SU-DHL-6 (cell line): ENCODE results near the gene TEK.

ENCODE experiments used
- H2AFZ ChIP-seq: fragments of 200-600 bp; sonication (generic); 2 replicates; pipeline ENCODE4 v1.6.1; 2014; ENCODE audit warnings: low read depth, mild to moderate bottlenecking, moderate library complexity, mixed read lengths, antibody characterized with exemption, low read length; ENCODE audit not compliant: severe bottlenecking
- H3F3A ChIP-seq: fragments of 200-600 bp; shearing (Covaris generic); 2 replicates; pipeline ENCODE4 v1.6.0; 2016; ENCODE audit warnings: antibody characterized with exemption, mild to moderate bottlenecking; ENCODE audit not compliant: insufficient read depth
- H3K27ac ChIP-seq: fragments of 200-600 bp; sonication (generic); 2 replicates; pipeline ENCODE4 v1.5.1; 2016; ENCODE audit warnings: low read depth, mild to moderate bottlenecking, low read length, moderate library complexity, mixed read lengths
- H3K27me3 ChIP-seq: fragments of 200-600 bp; sonication (generic), shearing (Covaris generic); 2 replicates; pipeline ENCODE4 v1.6.0; 2014; ENCODE audit warnings: mild to moderate bottlenecking, low read length
- H3K36me3 ChIP-seq: fragments of 200-600 bp; sonication (generic); 2 replicates; pipeline ENCODE4 v1.6.1; 2014; ENCODE audit warnings: mild to moderate bottlenecking, low read length, mixed read lengths
- H3K4me2 ChIP-seq: fragments of 300-600, 200-600 bp; shearing (Covaris generic), sonication (generic); 2 replicates; pipeline ENCODE4 v1.6.0; 2014; ENCODE audit warnings: low read length, low read depth, mild to moderate bottlenecking; ENCODE audit not compliant: poor library complexity, severe bottlenecking
- H3K4me3 ChIP-seq: fragments of 200-600 bp; sonication (generic); 2 replicates; pipeline ENCODE4 v1.5.1; 2014; ENCODE audit warnings: antibody characterized with exemption, low read length, mild to moderate bottlenecking, mixed read lengths; ENCODE audit not compliant: insufficient read depth, poor library complexity, severe bottlenecking
- H3K79me2 ChIP-seq: fragments of 200-600 bp; sonication (generic); 2 replicates; pipeline ENCODE4 v1.6.1; 2014; ENCODE audit warnings: mild to moderate bottlenecking, low read length, moderate library complexity; ENCODE audit not compliant: insufficient read depth
- H3K9ac ChIP-seq: fragments of 200-600 bp; sonication (generic); 2 replicates; pipeline ENCODE4 v1.7.0; 2014; ENCODE audit warnings: mild to moderate bottlenecking, low read length
- H3K9me2 ChIP-seq: fragments of 200-600 bp; sonication (generic); replicated peaks from 2 replicates; pipeline ENCODE4 v1.6.1; 2014; ENCODE audit warnings: low read length; ENCODE audit not compliant: insufficient read depth
- H3K9me3 ChIP-seq: fragments of 200-600 bp; sonication (generic); 2 replicates; pipeline ENCODE4 v1.6.1; 2014; ENCODE audit warnings: low read length, mixed read lengths; ENCODE audit not compliant: insufficient read depth
- H4K20me1 ChIP-seq: fragments of 200-600 bp; sonication (generic); 2 replicates; pipeline ENCODE4 v1.6.1; 2014; ENCODE audit warnings: low read depth, mild to moderate bottlenecking, antibody characterized with exemption, low read length, moderate library complexity, mixed read lengths
- EZH2phosphoT487 ChIP-seq: fragments of 200-600 bp; sonication (generic), shearing (Covaris generic); conservative IDR thresholded peaks from 2 replicates; pipeline ENCODE4 v1.6.1; 2018; ENCODE audit warnings: mild to moderate bottlenecking, antibody characterized with exemption, low read length, moderate library complexity, mixed read lengths
- TF ChIP-seq, protein P1 (sequence below): fragments of 200-600 bp; sonication (generic); IDR thresholded peaks from one replicate; pipeline ENCODE4 v1.5.1; 2017; ENCODE audit warnings: antibody characterized with exemption, mild to moderate bottlenecking, low read length, moderate library complexity; ENCODE audit not compliant: insufficient read depth, poor library complexity, severe bottlenecking

TEK gene

DNA sequence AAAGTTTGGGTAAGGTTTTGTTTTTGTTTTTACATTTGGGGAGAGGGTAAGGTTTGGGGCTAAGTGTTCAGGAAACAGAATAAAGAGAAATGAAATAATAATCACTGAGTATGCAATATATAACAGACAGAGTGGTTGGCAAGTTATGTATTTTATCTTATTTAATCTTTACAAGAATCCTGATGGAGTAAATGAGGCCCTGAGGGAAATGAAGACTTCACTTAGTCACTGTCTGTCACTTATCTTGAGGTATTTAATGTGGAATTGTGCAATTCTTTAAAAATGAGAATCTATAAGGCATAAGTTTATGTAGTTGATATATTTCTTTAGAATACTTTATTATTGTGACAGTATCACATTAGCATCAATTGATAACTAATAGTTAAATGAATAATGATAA, 48.1 kb downstream of the TEK start:
- Histone ChIP-seq H3K9ac (no peak overlapping the region), H4K20me1 (no peaks in the 10 kb centered on the region), H3K27ac (no peak overlapping the region), H3K36me3 (no peaks in the 10 kb centered on the region), H3K4me3 (no peak overlapping the region), H3K27me3 (no peaks in the 10 kb centered on the region), H3K79me2 (no peaks in the 10 kb centered on the region), H3F3A (no peaks in the 10 kb centered on the region), H3K9me3 (no peaks in the 10 kb centered on the region), H2AFZ (no peak overlapping the region), H3K9me2 (no peaks in the 10 kb centered on the region), H3K4me2 (no peak overlapping the region)
- TF ChIP-seq EZH2phosphoT487: no peak
- TF ChIP-seq, protein P1, sequence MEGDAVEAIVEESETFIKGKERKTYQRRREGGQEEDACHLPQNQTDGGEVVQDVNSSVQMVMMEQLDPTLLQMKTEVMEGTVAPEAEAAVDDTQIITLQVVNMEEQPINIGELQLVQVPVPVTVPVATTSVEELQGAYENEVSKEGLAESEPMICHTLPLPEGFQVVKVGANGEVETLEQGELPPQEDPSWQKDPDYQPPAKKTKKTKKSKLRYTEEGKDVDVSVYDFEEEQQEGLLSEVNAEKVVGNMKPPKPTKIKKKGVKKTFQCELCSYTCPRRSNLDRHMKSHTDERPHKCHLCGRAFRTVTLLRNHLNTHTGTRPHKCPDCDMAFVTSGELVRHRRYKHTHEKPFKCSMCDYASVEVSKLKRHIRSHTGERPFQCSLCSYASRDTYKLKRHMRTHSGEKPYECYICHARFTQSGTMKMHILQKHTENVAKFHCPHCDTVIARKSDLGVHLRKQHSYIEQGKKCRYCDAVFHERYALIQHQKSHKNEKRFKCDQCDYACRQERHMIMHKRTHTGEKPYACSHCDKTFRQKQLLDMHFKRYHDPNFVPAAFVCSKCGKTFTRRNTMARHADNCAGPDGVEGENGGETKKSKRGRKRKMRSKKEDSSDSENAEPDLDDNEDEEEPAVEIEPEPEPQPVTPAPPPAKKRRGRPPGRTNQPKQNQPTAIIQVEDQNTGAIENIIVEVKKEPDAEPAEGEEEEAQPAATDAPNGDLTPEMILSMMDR: no peak

DNA sequence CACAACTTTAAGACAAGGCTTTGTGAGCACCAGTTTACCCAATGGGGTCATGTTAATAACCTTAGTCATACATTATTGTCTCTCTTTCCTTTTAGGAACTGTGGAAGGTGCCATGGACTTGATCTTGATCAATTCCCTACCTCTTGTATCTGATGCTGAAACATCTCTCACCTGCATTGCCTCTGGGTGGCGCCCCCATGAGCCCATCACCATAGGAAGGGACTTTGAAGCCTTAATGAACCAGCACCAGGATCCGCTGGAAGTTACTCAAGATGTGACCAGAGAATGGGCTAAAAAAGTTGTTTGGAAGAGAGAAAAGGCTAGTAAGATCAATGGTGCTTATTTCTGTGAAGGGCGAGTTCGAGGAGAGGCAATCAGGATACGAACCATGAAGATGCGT, 48.7 kb downstream of the TEK start:
- H3K9me2 ChIP-seq: no peaks in the 10 kb centered on the region
- no peaks in the 10 kb centered on the region for H3K27me3 ChIP-seq
- no peaks in the 10 kb centered on the region for H3K79me2 ChIP-seq
- H3K4me3 ChIP-seq: no peak overlapping the region
- H4K20me1 ChIP-seq: no peaks in the 10 kb centered on the region
- no peak for TF ChIP-seq EZH2phosphoT487
- TF ChIP-seq, protein P1: no peak
- no peak overlapping the region for H3K4me2 ChIP-seq
- H3K36me3 ChIP-seq: no peaks in the 10 kb centered on the region
- no peak overlapping the region for H3K27ac ChIP-seq
- H3F3A ChIP-seq: no peaks in the 10 kb centered on the region
- H2AFZ ChIP-seq: no peak overlapping the region
- no peak overlapping the region for H3K9ac ChIP-seq
- H3K9me3 ChIP-seq: no peaks in the 10 kb centered on the region

DNA sequence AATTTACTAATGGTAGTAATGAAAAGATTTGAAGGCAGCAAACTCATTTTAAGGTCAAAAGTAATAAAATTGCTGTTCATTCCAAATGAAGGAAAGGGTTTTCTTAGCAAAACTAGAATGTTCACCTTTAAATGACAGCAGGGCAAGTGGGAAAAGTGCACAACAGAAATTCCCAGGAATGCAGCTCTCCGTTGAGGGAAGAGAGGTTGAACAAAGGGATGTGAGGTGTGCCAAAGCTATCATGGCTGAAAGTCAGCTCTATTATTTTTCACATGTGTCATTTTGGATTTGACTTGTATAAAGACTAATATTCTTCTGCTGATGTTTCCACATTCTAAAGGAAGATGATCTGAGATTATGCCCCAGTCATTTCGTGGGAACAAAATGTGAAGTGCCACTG, 51.6 kb downstream of the TEK start:
- Histone ChIP-seq H3K4me2 (no peak overlapping the region), H3K79me2 (no peaks in the 10 kb centered on the region), H3F3A (no peaks in the 10 kb centered on the region), H3K27ac (no peak overlapping the region), H3K36me3 (no peaks in the 10 kb centered on the region), H3K4me3 (no peak overlapping the region), H3K9ac (no peak overlapping the region), H4K20me1 (no peaks in the 10 kb centered on the region), H3K9me3 (no peaks in the 10 kb centered on the region), H3K27me3 (no peaks in the 10 kb centered on the region), H2AFZ (no peak overlapping the region), H3K9me2 (no peaks in the 10 kb centered on the region)
- TF ChIP-seq EZH2phosphoT487: no peak
- TF ChIP-seq, protein P1: no peak

DNA sequence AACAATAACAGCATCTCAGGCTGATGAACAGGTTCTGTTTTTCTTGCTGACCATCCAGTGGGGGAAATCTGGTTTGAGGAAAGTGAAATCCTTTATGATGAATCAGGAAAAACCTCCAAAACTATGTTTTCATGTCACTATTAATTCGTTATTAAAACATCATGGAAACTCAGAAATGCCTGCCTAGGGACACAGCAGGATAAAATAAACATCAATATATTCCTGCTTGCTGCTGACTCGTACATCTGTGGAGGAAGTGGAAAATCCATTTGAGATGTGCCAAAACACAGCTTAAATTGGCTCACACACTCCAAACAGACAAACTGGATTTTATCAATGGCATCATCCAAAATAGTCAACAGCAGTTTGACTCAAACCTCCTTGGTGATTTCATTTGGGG, 53.0 kb downstream of the TEK start:
- Histone ChIP-seq H3K4me3 (no peak overlapping the region), H3K27me3 (no peaks in the 10 kb centered on the region), H3K9me3 (no peaks in the 10 kb centered on the region), H2AFZ (no peak overlapping the region), H3K27ac (no peak overlapping the region), H3F3A (no peaks in the 10 kb centered on the region), H3K36me3 (no peaks in the 10 kb centered on the region), H3K9me2 (no peaks in the 10 kb centered on the region), H3K9ac (no peak overlapping the region), H3K4me2 (no peak overlapping the region), H4K20me1 (no peaks in the 10 kb centered on the region), H3K79me2 (no peaks in the 10 kb centered on the region)
- TF ChIP-seq EZH2phosphoT487: no peak
- TF ChIP-seq, protein P1: no peak
